GM19468 (cell line): ENCODE data around the gene FMNL2.
A peak's percentile ranks its signal among the peaks of the same experiment; 100 is the strongest.

ENCODE experiments used
- ATAC-seq: cut with Tn5 transposase; IDR thresholded peaks from one replicate; pipeline ENCODE4 v1.9.1; 2021; ENCODE audit warnings: mild to moderate bottlenecking, moderate library complexity, moderate number of reproducible peaks; ENCODE audit not compliant: unreplicated experiment; ENCODE audit errors: extremely low read depth

FMNL2 gene

GRCh38 chr2:152396051-152396511 is 61.1 kb downstream of the FMNL2 start:
- ATAC-seq, result no peak

GRCh38 chr2:152396763-152397162 is 61.8 kb downstream of the FMNL2 start:
- ATAC-seq, result no peak

- no peak for ATAC-seq
Observed at GRCh38 chr2:152399003-152399402, 64.0 kb downstream of the FMNL2 start.

- no peak for ATAC-seq
Observed at GRCh38 chr2:152400607-152401214, 65.7 kb downstream of the FMNL2 start.

GRCh38 chr2:152402780-152403759 is 68.1 kb downstream of the FMNL2 start:
- ATAC-seq, result no peak

GRCh38 chr2:152405206-152406118 is 70.5 kb downstream of the FMNL2 start:
- no peak for ATAC-seq

GRCh38 chr2:152406119-152406835 is 71.3 kb downstream of the FMNL2 start:
- ATAC-seq, result no peak

- no peak for ATAC-seq
Observed at GRCh38 chr2:152406836-152407161, 71.8 kb downstream of the FMNL2 start.

GRCh38 chr2:152407204-152407721 is 72.3 kb downstream of the FMNL2 start:
- ATAC-seq, result peak; percentile 66

GRCh38 chr2:152407806-152408205 is 72.8 kb downstream of the FMNL2 start:
- no peak for ATAC-seq

- no peak for ATAC-seq
Observed at GRCh38 chr2:152408254-152408653, 73.3 kb downstream of the FMNL2 start.

- ATAC-seq, result no peak
Observed at GRCh38 chr2:152409386-152410164, 74.6 kb downstream of the FMNL2 start.

GRCh38 chr2:152410165-152410597 is 75.2 kb downstream of the FMNL2 start:
- no peak for ATAC-seq

- ATAC-seq, result no peak
Observed at GRCh38 chr2:152411154-152411553, 76.2 kb downstream of the FMNL2 start.

- no peak for ATAC-seq
Observed at GRCh38 chr2:152413228-152414030, 78.5 kb downstream of the FMNL2 start.

- no peak for ATAC-seq
Observed at GRCh38 chr2:152415231-152415642, 80.3 kb downstream of the FMNL2 start.

GRCh38 chr2:152415796-152416195 is 80.8 kb downstream of the FMNL2 start:
- no peak for ATAC-seq

- ATAC-seq, result no peak
Observed at GRCh38 chr2:152418688-152419087, 83.7 kb downstream of the FMNL2 start.
